AG10803 (cell line): ENCODE results near the gene DEDD2.
"Not testable (repeated sequence)": the region's sequence is repeated elsewhere in the genome, so short reads cannot be mapped to it uniquely, and the experiment has no call there.

Experiments used
- DNase-seq: peaks from one replicate; pipeline ENCODE4 v3.0.0; 2010; ENCODE audit warnings: low read depth
- H3K4me3 ChIP-seq: 2 replicates; pipeline ENCODE4 v1.5.1; 2011; ENCODE audit warnings: mild to moderate bottlenecking, low read length, control low read depth
- CTCF ChIP-seq: conservative IDR thresholded peaks from 2 replicates; pipeline ENCODE4 v1.5.1; 2011; ENCODE audit warnings: mild to moderate bottlenecking, low read length, control low read depth, inconsistent platforms

DEDD2 gene, protein sequence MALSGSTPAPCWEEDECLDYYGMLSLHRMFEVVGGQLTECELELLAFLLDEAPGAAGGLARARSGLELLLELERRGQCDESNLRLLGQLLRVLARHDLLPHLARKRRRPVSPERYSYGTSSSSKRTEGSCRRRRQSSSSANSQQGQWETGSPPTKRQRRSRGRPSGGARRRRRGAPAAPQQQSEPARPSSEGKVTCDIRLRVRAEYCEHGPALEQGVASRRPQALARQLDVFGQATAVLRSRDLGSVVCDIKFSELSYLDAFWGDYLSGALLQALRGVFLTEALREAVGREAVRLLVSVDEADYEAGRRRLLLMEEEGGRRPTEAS

DNA sequence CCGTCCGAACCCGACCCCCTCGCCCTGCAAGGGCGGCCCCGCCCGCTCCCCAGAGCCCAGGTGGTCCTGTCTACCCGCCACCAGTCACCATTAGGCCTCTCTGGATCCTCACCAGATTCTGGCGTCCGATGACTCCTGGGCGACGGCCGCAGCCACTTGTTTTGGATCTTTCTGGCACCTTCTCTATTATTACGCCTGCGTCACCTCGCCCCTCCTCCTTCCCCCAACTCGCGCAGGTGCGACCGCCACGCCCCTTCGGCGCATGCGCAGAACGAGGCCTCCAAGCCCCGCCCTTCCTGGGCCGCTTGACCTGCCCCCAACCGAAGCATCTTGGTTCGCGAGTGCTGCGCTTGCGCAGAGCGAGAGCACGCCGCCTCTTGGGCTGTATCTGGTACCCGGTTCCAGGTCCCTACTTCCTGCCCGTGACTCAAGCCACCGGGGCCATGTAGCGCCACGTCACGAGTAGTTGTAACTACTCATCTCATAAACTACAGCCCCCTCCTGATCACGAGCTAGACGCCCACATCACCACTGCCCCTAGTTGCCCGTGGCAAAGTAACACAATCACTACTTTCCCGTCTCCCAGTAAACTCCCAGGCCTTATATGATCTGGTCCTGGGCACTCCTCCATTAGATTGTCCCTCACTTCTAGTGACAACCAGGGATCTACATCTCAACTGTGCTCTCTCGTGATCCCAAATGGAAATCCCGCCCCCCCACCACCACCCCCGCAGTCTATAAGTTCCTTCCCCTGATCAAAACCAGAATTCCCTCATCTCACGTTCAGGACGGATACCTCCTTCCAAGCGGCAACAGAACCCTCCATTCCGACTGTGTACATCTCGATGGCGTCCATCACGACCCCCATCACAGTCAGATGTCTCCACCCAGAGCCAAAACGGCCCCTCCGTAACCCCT, at the start of gene DEDD2:
DEDD2 (minus strand) TSS at position 158 of the 918 bp plus-strand sequence. CDS start 670 bp downstream, outside the sequence.
- peak within 1 kb of the TSS; percentile 95 for H3K4me3 ChIP-seq
- no peak for TF ChIP-seq CTCF
- DNase-seq: peak; percentile 97

GRCh38 chr19:42266928-42267603, 49.6 kb upstream of the DEDD2 start:
- not testable (repeated sequence) for DNase-seq, H3K4me3 ChIP-seq

GRCh38 chr19:42266105-42266504, 48.6 kb upstream of the DEDD2 start:
- H3K4me3 ChIP-seq, DNase-seq: not testable (repeated sequence)

DNA sequence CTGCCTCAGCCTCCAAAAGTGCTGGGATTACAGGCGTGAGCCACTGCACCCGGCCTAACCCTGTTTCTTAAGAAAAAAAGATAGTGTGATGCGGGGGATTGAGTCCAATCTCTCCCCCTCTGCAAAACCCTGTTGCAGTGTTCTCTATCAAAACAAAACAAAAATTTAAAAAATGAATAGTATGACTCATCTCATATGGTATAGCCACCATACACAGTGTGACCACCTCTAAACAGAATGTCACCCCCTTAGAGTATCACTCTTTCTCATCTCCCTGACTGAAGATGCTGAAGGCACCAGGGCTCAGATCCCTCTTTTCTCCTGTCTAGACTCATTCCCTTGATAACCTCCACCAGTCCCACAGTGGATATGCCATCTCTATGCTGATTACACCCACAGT, 44.3 kb upstream of the DEDD2 start:
- no peak overlapping the region for H3K4me3 ChIP-seq
- DNase-seq: no peak
- no peak for TF ChIP-seq CTCF

GRCh38 chr19:42257842-42258241, 40.4 kb upstream of the DEDD2 start:
- not testable (repeated sequence) for H3K4me3 ChIP-seq

GRCh38 chr19:42255766-42256745, 38.6 kb upstream of the DEDD2 start:
- peak overlapping the region; percentile 67 for H3K4me3 ChIP-seq
- DNase-seq: peak; percentile 46
- TF ChIP-seq CTCF: no peak

More at GRCh38 chr19:42257842-42258241, 40.4 kb upstream of the DEDD2 start:
- not testable (repeated sequence) for DNase-seq

- peak; percentile 88 for DNase-seq
- no peak for TF ChIP-seq CTCF
- peak within 1 kb of the TSS; percentile 91 for H3K4me3 ChIP-seq
Observed at GRCh38 chr19:42254850-42255765, 37.6 kb upstream of the DEDD2 start, which contains the start of gene ERF. ERF (minus strand) TSS chr19:42255128; CDS start chr19:42254999, 129 bp downstream.
